ENCODE measurements around the gene RPS21.

Gene RPS21

GRCh38 chr20:62406635-62407176 lies 19.8 kb downstream of the RPS21 start:
- DNase-seq (ENCODE audit: extremely low spot score, insufficient read length, low read depth) (no peak), FAIRE-seq (no peak)

GRCh38 chr20:62407221-62407992 lies 20.5 kb downstream of the RPS21 start, which contains the start of gene CABLES2:
Gene CABLES2 (minus strand): TSS chr20:62407285. CDS start chr20:62407276, 9 bp downstream.
- DNase-seq (ENCODE audit: extremely low spot score, insufficient read length, low read depth) = peak; percentile 95
- FAIRE-seq = peak; percentile 82

GRCh38 chr20:62408055-62408454 lies 21.2 kb downstream of the RPS21 start:
- DNase-seq (ENCODE audit: extremely low spot score, insufficient read length, low read depth) (no peak), FAIRE-seq (no peak)

GRCh38 chr20:62408640-62409039 lies 21.7 kb downstream of the RPS21 start:
- no peak for DNase-seq (ENCODE audit: extremely low spot score, insufficient read length, low read depth)
- FAIRE-seq = no peak

- DNase-seq (ENCODE audit: extremely low spot score, insufficient read length, low read depth) = no peak
Measured at GRCh38 chr20:62409086-62409853, 22.4 kb downstream of the RPS21 start.

GRCh38 chr20:62409931-62410745 lies 23.2 kb downstream of the RPS21 start:
- DNase-seq (ENCODE audit: extremely low spot score, insufficient read length, low read depth) (no peak), FAIRE-seq (no peak)

More at GRCh38 chr20:62409086-62409853, 22.4 kb downstream of the RPS21 start:
- FAIRE-seq = no peak

- FAIRE-seq (no peak), DNase-seq (ENCODE audit: extremely low spot score, insufficient read length, low read depth) (no peak)
Measured at GRCh38 chr20:62410746-62411478, 24.0 kb downstream of the RPS21 start.

GRCh38 chr20:62411479-62412193 lies 24.7 kb downstream of the RPS21 start:
- FAIRE-seq (no peak), DNase-seq (ENCODE audit: extremely low spot score, insufficient read length, low read depth) (no peak)

- DNase-seq (ENCODE audit: extremely low spot score, insufficient read length, low read depth) (no peak), FAIRE-seq (no peak)
Measured at GRCh38 chr20:62412194-62413024, 25.5 kb downstream of the RPS21 start.

- DNase-seq (ENCODE audit: extremely low spot score, insufficient read length, low read depth) (no peak), FAIRE-seq (no peak)
Measured at GRCh38 chr20:62413025-62413570, 26.2 kb downstream of the RPS21 start.

- DNase-seq (ENCODE audit: extremely low spot score, insufficient read length, low read depth) = no peak
- no peak for FAIRE-seq
Measured at GRCh38 chr20:62413896-62414481, 27.1 kb downstream of the RPS21 start.

GRCh38 chr20:62415354-62416111 lies 28.6 kb downstream of the RPS21 start:
- DNase-seq (ENCODE audit: extremely low spot score, insufficient read length, low read depth) = no peak
- FAIRE-seq = no peak

GRCh38 chr20:62416651-62417637 lies 30.0 kb downstream of the RPS21 start:
- DNase-seq (ENCODE audit: extremely low spot score, insufficient read length, low read depth) = no peak
- no peak for FAIRE-seq

GRCh38 chr20:62417981-62418708 lies 31.2 kb downstream of the RPS21 start:
- DNase-seq (ENCODE audit: extremely low spot score, insufficient read length, low read depth) (no peak), FAIRE-seq (no peak)

All from GM18507 (cell line).